Measurements from ENCODE around the gene PCBP3. TPM values are rescaled to one million over a fixed set of nuclear protein-coding genes. Genes with fewer than 3 reads are reported as not detected.

Gene PCBP3
- total RNA-seq, 1 experiment from 2014 or later: 1.4 TPM

DNA sequence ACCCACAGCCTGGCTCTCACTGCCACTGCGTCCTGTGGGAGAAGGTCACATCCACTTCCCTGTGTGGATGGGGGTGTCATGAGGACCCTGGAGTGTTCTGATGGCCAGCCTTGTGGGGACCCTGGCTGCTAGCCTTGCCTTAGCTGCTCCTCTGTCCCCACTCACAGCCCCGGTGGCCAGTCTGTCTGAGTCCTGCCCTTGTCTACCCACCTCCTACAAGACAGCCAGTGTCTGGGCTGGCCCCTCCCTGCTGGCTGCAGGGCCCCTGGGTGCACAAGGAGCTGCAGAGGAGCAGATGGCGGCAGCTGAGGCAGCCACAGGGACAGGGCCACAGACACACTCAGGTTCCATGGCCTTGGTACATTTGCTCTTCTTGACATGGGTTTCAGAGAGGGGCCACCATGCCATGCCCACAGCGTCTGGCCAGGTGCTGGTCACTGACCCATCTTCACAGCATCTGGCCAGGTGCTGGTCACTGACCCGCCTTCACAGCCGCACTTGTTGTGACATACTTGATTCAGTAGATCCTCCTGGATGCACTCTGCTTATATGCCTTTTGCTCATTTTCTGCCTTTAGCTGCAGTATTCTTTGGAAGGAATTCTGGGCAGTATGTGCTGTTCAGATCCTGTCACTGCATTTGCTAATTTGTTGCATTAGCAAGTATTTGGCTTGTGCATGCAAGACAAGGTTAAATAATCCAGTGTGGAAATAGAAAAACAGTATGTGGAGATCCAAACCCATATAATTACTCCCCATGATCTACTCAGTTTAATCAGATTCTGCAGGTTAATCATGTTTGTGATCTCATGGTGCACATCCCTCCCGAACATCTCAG lies 157.8 kb downstream of the PCBP3 start:
- no peaks in the 10 kb centered on the region for H3K4me1 Mint-ChIP-seq (ENCODE audit: low read depth, unreplicated experiment)
- no peak for DNase-seq

DNA sequence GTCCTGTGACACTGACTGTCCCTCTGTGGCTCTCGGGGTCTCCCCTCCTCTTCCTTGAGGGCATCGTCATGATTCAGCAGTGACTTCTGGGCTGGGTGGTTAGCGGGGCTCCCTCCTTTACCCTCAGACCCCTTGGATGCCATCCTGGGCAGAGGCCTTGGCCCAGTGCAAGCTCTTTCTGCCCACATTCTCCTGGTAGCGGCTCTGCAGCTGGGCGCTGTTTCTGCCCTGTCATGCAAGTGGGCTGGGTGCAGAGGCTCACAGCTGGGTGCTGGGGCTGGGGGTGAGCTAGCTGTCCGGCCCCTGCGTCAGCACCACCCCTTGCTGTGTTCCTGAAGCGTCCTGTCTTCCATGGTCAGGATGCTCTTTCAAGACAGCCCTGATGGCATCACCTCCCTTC lies 158.5 kb downstream of the PCBP3 start:
- Mint-ChIP-seq H3K4me3 (ENCODE audit: low read depth, unreplicated experiment) (no peak overlapping the region), H3K27me3 (ENCODE audit: unreplicated experiment) (peaks cover 42% of the 10 kb centered on the region), H3K9me3 (ENCODE audit: low read depth, unreplicated experiment) (no peaks in the 10 kb centered on the region), H3K27ac (ENCODE audit: unreplicated experiment) (no peak overlapping the region), H3K4me1 (ENCODE audit: low read depth, unreplicated experiment) (no peaks in the 10 kb centered on the region), H3K36me3 (ENCODE audit: insufficient read depth, unreplicated experiment) (peaks cover 5% of the 10 kb centered on the region)
- intact Hi-C loops (cut with micrococcal nuclease; ENCODE audit: unreplicated experiment): no loop called here
- CTCF ChIA-PET: interaction anchor here (0.6 kb wide), 1 partner anchor 43 kb away, joined by 3 read pairs; no protein-coding TSS in a partner anchor
- BruUV-seq (replicated peaks): no TSS peak
- no peak for DNase-seq
- TF ChIP-seq, protein P1, sequence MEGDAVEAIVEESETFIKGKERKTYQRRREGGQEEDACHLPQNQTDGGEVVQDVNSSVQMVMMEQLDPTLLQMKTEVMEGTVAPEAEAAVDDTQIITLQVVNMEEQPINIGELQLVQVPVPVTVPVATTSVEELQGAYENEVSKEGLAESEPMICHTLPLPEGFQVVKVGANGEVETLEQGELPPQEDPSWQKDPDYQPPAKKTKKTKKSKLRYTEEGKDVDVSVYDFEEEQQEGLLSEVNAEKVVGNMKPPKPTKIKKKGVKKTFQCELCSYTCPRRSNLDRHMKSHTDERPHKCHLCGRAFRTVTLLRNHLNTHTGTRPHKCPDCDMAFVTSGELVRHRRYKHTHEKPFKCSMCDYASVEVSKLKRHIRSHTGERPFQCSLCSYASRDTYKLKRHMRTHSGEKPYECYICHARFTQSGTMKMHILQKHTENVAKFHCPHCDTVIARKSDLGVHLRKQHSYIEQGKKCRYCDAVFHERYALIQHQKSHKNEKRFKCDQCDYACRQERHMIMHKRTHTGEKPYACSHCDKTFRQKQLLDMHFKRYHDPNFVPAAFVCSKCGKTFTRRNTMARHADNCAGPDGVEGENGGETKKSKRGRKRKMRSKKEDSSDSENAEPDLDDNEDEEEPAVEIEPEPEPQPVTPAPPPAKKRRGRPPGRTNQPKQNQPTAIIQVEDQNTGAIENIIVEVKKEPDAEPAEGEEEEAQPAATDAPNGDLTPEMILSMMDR (IDR thresholded peaks at IDR 0.05; ENCODE audit: unreplicated experiment): no peak

More for the DNA sequence above, 157.8 kb downstream of the PCBP3 start:
- H3K4me3 Mint-ChIP-seq (ENCODE audit: low read depth, unreplicated experiment): no peak overlapping the region
- TF ChIP-seq, protein P1 (IDR thresholded peaks at IDR 0.05; ENCODE audit: unreplicated experiment): no peak
- peaks cover 5% of the 10 kb centered on the region for H3K36me3 Mint-ChIP-seq (ENCODE audit: insufficient read depth, unreplicated experiment)
- H3K27ac Mint-ChIP-seq (ENCODE audit: unreplicated experiment): no peak overlapping the region
- CTCF ChIA-PET: no interaction called here
- H3K9me3 Mint-ChIP-seq (ENCODE audit: low read depth, unreplicated experiment): no peaks in the 10 kb centered on the region
- H3K27me3 Mint-ChIP-seq (ENCODE audit: unreplicated experiment): peaks cover 36% of the 10 kb centered on the region
- no TSS peak for BruUV-seq (replicated peaks)
- intact Hi-C loops (cut with micrococcal nuclease; ENCODE audit: unreplicated experiment): no loop called here

DNA sequence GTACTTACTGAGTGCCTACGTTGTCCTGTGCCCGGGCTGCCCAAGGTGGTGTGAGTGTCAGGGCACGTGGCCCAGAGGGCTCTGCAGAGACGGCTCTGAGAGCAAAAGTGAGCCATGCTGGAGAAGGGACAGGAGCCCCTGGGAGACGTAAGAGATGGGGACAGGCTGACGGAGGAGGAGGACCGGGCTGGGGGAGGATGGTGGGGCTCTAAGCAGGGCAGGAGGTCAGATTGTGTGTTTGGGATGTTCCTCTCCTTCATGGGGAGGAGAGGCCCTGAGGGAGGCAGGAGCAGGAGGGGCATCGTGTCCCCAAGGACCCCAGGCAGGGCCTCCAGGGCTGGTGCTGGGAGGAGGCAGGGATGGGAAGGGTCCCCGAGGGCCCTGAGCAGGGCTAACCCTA lies 158.9 kb downstream of the PCBP3 start:
- Mint-ChIP-seq H3K4me3 (ENCODE audit: low read depth, unreplicated experiment) (no peak overlapping the region), H3K27ac (ENCODE audit: unreplicated experiment) (no peak overlapping the region), H3K27me3 (ENCODE audit: unreplicated experiment) (peaks cover 46% of the 10 kb centered on the region), H3K36me3 (ENCODE audit: insufficient read depth, unreplicated experiment) (peaks cover 5% of the 10 kb centered on the region), H3K4me1 (ENCODE audit: low read depth, unreplicated experiment) (no peaks in the 10 kb centered on the region), H3K9me3 (ENCODE audit: low read depth, unreplicated experiment) (no peaks in the 10 kb centered on the region)
- no peak for DNase-seq
- intact Hi-C loops (cut with micrococcal nuclease; ENCODE audit: unreplicated experiment): no loop called here
- BruUV-seq (replicated peaks): no TSS peak
- TF ChIP-seq, protein P1 (IDR thresholded peaks at IDR 0.05; ENCODE audit: unreplicated experiment): no peak
- CTCF ChIA-PET: interaction anchor here (0.6 kb wide), 1 partner anchor 43 kb away, joined by 3 read pairs; no protein-coding TSS in a partner anchor

DNA sequence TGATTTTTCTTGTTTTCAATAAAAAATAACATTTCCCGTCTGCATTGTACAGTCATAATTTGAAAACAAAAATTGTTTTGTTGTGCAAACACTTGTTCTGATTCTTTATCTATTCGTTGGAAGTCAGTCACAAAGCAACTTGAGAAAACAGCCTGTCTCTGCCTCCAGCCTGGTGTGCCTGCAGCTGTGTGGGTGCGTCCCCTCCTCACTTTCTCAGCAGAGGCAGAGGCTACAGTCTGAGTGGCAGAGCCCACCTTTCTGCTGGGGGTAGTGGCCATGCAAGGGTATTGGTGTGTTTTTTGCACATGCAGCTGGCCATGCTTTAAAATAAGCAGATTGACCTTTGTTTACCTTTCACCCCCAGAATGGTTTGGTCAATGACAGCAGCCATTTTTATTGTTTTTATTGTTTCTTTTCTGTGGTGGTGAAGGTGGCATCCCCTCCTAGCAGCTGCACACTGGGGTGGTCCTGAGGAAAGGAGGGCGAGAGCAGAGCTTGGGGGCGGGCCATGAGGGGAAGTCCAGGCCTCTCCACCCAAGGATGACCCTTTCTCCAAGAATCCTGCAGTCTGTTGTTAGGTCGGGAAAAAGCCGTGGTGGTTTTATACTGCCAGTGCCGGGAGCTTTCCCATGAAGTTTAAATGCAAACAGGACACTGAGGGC lies 159.6 kb downstream of the PCBP3 start:
- Mint-ChIP-seq H3K36me3 (ENCODE audit: insufficient read depth, unreplicated experiment) (peaks cover 5% of the 10 kb centered on the region), H3K4me1 (ENCODE audit: low read depth, unreplicated experiment) (no peaks in the 10 kb centered on the region), H3K9me3 (ENCODE audit: low read depth, unreplicated experiment) (no peaks in the 10 kb centered on the region), H3K4me3 (ENCODE audit: low read depth, unreplicated experiment) (no peak overlapping the region), H3K27me3 (ENCODE audit: unreplicated experiment) (peaks cover 48% of the 10 kb centered on the region), H3K27ac (ENCODE audit: unreplicated experiment) (no peak overlapping the region)
- TF ChIP-seq, protein P1 (IDR thresholded peaks at IDR 0.05; ENCODE audit: unreplicated experiment): no peak
- no TSS peak for BruUV-seq (replicated peaks)
- DNase-seq: no peak
- CTCF ChIA-PET: no interaction called here
- intact Hi-C loops (cut with micrococcal nuclease; ENCODE audit: unreplicated experiment): no loop called here
